T-helper 1 cell treated with Interleukin-12 subunit alpha and Interleukin-12 subunit beta and Interleukin-4 antibody, amounts not matched to agents 30 μg/mL and 1 μg/mL, for 36 hours (primary cell): ENCODE measurements around the gene CPA3.

Source experiments
- H3K27ac Mint-ChIP-seq: one replicate; pipeline ENCODE4 v1.8.0; 2021; ENCODE audit warnings: mild to moderate bottlenecking, mixed read lengths
- H3K27me3 Mint-ChIP-seq: one replicate; pipeline ENCODE4 v1.8.0; 2021; ENCODE audit warnings: low read depth, mixed read lengths
- H3K36me3 Mint-ChIP-seq: one replicate; pipeline ENCODE4 v1.8.0; 2021; ENCODE audit warnings: low read depth, mixed read lengths
- H3K4me1 Mint-ChIP-seq: one replicate; pipeline ENCODE4 v1.8.0; 2021; ENCODE audit warnings: low read depth, mixed read lengths
- H3K4me3 Mint-ChIP-seq: one replicate; pipeline ENCODE4 v1.8.0; 2021; ENCODE audit warnings: mild to moderate bottlenecking, moderate library complexity, mixed read lengths
- H3K9me3 Mint-ChIP-seq: one replicate; pipeline ENCODE4 v1.8.0; 2021; ENCODE audit warnings: mixed read lengths

CPA3 gene

GRCh38 chr3:148880681-148881080 is 15.6 kb downstream of the CPA3 start:
- H3K9me3 Mint-ChIP-seq = no peaks in the 10 kb centered on the region
- H3K27me3 Mint-ChIP-seq = peaks cover 6% of the 10 kb centered on the region
- H3K4me1 Mint-ChIP-seq = no peaks in the 10 kb centered on the region
- H3K36me3 Mint-ChIP-seq = no peaks in the 10 kb centered on the region
- H3K4me3 Mint-ChIP-seq = no peak overlapping the region
- no peak overlapping the region for H3K27ac Mint-ChIP-seq

GRCh38 chr3:148881286-148881685 is 16.2 kb downstream of the CPA3 start:
- H3K36me3 Mint-ChIP-seq = no peaks in the 10 kb centered on the region

GRCh38 chr3:148882288-148882687 is 17.2 kb downstream of the CPA3 start:
- no peaks in the 10 kb centered on the region for H3K4me1 Mint-ChIP-seq
- no peaks in the 10 kb centered on the region for H3K9me3 Mint-ChIP-seq

More at GRCh38 chr3:148881286-148881685, 16.2 kb downstream of the CPA3 start:
- peaks cover 6% of the 10 kb centered on the region for H3K27me3 Mint-ChIP-seq
- H3K9me3 Mint-ChIP-seq = no peaks in the 10 kb centered on the region
- no peaks in the 10 kb centered on the region for H3K4me1 Mint-ChIP-seq
- H3K27ac Mint-ChIP-seq = no peak overlapping the region
- no peak overlapping the region for H3K4me3 Mint-ChIP-seq

DNA sequence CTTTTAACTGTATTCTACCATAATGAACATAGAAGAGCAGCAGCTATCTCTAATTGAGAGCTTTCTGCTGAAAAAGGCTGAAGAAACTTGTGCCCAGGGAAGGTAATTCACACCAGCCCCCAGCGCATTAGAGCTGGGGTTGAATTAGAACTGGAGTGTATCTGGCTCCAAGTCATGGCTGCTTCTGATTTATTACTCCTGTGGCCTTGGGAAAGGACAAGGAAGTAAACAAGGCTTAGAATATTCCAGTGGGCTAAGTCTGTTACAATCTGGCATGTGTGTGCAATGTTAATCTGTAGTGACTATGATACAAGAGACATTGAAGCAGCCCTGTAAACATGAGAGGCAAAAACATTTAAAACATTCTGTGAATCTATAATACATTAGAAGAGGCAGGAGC is 18.1 kb downstream of the CPA3 start:
- Mint-ChIP-seq H3K27ac (no peak overlapping the region), H3K4me3 (no peak overlapping the region), H3K27me3 (peaks cover 6% of the 10 kb centered on the region), H3K4me1 (no peaks in the 10 kb centered on the region), H3K36me3 (no peaks in the 10 kb centered on the region), H3K9me3 (no peaks in the 10 kb centered on the region)

More at GRCh38 chr3:148882288-148882687, 17.2 kb downstream of the CPA3 start:
- Mint-ChIP-seq H3K27me3 (peaks cover 6% of the 10 kb centered on the region), H3K36me3 (no peaks in the 10 kb centered on the region), H3K4me3 (no peak overlapping the region), H3K27ac (no peak overlapping the region)

- no peak overlapping the region for H3K27ac Mint-ChIP-seq
- no peak overlapping the region for H3K4me3 Mint-ChIP-seq
- H3K9me3 Mint-ChIP-seq = no peaks in the 10 kb centered on the region
- H3K4me1 Mint-ChIP-seq = no peaks in the 10 kb centered on the region
- no peaks in the 10 kb centered on the region for H3K36me3 Mint-ChIP-seq
- peaks cover 3% of the 10 kb centered on the region for H3K27me3 Mint-ChIP-seq
Observed at GRCh38 chr3:148884261-148884660, 19.2 kb downstream of the CPA3 start.

- H3K27ac Mint-ChIP-seq = no peak overlapping the region
- no peaks in the 10 kb centered on the region for H3K4me1 Mint-ChIP-seq
- no peaks in the 10 kb centered on the region for H3K27me3 Mint-ChIP-seq
- H3K9me3 Mint-ChIP-seq = no peaks in the 10 kb centered on the region
- H3K36me3 Mint-ChIP-seq = no peaks in the 10 kb centered on the region
- H3K4me3 Mint-ChIP-seq = no peak overlapping the region
Observed at GRCh38 chr3:148889828-148890227, 24.7 kb downstream of the CPA3 start.

GRCh38 chr3:148896062-148896461 is 31.0 kb downstream of the CPA3 start:
- no peak overlapping the region for H3K27ac Mint-ChIP-seq
- H3K4me1 Mint-ChIP-seq = no peaks in the 10 kb centered on the region
- no peaks in the 10 kb centered on the region for H3K36me3 Mint-ChIP-seq
- H3K9me3 Mint-ChIP-seq = no peaks in the 10 kb centered on the region
- no peak overlapping the region for H3K4me3 Mint-ChIP-seq
- peaks cover 4% of the 10 kb centered on the region for H3K27me3 Mint-ChIP-seq

GRCh38 chr3:148901987-148902791 is 37.1 kb downstream of the CPA3 start:
- no peak overlapping the region for H3K4me3 Mint-ChIP-seq
- no peaks in the 10 kb centered on the region for H3K36me3 Mint-ChIP-seq
- H3K27me3 Mint-ChIP-seq = peaks cover 4% of the 10 kb centered on the region
- H3K27ac Mint-ChIP-seq = no peak overlapping the region
- no peaks in the 10 kb centered on the region for H3K9me3 Mint-ChIP-seq
- H3K4me1 Mint-ChIP-seq = no peaks in the 10 kb centered on the region

GRCh38 chr3:148903022-148903442 is 37.9 kb downstream of the CPA3 start:
- Mint-ChIP-seq H3K27me3 (peaks cover 4% of the 10 kb centered on the region), H3K9me3 (no peaks in the 10 kb centered on the region), H3K4me1 (no peaks in the 10 kb centered on the region), H3K27ac (no peak overlapping the region), H3K4me3 (no peak overlapping the region), H3K36me3 (no peaks in the 10 kb centered on the region)

DNA sequence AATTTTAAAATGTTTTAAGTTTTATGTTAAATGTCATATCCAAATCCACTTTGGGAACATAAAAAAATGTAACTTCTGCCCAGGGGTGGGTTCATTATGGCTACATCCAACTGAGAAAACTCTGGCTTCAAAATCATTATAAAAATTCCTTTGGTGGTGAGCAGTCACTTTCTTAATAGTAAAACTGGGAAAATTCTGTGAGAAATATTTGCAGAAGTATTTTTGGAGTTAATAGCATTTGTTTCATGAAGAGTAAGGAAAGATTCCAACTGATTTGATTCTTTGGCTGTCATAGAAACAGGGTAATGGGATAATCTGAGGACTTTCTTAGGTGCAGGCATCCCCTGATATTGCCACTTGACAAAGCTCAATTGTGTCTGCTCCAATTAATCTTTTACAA is 38.8 kb downstream of the CPA3 start:
- Mint-ChIP-seq H3K27ac (no peak overlapping the region), H3K9me3 (no peaks in the 10 kb centered on the region), H3K36me3 (no peaks in the 10 kb centered on the region), H3K4me1 (no peaks in the 10 kb centered on the region), H3K4me3 (no peak overlapping the region), H3K27me3 (peaks cover 4% of the 10 kb centered on the region)

DNA sequence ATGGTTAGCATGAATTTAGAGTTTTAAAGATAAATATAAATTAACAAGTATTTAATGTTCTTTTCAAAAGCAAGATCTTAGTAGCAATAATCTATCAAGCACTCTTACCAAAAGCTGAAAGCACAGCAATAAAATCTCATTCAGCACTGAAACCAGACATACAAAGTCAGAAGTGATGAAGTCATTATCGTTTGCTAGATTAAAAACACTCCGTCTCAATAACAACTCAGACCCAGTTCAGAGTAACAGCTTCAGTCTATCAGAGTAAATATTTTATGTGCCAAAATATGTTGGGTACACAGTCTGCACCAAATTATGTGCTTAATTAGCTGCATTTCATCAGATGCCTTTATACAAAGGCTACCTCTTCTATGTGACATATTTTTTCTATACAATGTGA is 41.6 kb downstream of the CPA3 start:
- Mint-ChIP-seq H3K4me1 (no peaks in the 10 kb centered on the region), H3K9me3 (no peaks in the 10 kb centered on the region), H3K36me3 (no peaks in the 10 kb centered on the region), H3K27ac (no peak overlapping the region), H3K27me3 (peaks cover 4% of the 10 kb centered on the region), H3K4me3 (no peak overlapping the region)

GRCh38 chr3:148911173-148911572 is 46.1 kb downstream of the CPA3 start:
- Mint-ChIP-seq H3K4me3 (no peak overlapping the region), H3K36me3 (no peaks in the 10 kb centered on the region), H3K4me1 (no peaks in the 10 kb centered on the region), H3K27me3 (peaks cover 9% of the 10 kb centered on the region), H3K27ac (no peak overlapping the region), H3K9me3 (no peaks in the 10 kb centered on the region)

DNA sequence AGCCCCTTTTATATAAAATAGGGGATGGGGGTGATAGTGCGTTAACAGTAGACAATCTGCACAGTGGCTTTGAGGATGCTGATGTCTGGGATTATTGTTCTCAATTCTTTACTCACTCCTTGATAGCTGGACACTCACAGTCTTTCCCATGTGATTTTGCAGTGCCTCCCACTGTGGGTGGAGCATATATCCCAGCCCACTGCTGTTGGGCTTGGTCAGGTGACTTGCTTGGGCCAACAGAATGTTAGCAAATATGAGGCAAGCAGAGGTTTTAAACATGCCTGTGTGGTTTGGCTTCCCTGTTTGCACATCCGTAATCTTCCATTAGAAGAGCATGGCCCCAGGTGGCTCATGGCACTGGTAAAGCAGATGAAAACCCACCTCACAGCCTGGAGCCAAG is 46.5 kb downstream of the CPA3 start:
- Mint-ChIP-seq H3K36me3 (no peaks in the 10 kb centered on the region), H3K4me1 (no peaks in the 10 kb centered on the region), H3K4me3 (no peak overlapping the region), H3K9me3 (no peaks in the 10 kb centered on the region), H3K27ac (no peak overlapping the region), H3K27me3 (peaks cover 9% of the 10 kb centered on the region)

DNA sequence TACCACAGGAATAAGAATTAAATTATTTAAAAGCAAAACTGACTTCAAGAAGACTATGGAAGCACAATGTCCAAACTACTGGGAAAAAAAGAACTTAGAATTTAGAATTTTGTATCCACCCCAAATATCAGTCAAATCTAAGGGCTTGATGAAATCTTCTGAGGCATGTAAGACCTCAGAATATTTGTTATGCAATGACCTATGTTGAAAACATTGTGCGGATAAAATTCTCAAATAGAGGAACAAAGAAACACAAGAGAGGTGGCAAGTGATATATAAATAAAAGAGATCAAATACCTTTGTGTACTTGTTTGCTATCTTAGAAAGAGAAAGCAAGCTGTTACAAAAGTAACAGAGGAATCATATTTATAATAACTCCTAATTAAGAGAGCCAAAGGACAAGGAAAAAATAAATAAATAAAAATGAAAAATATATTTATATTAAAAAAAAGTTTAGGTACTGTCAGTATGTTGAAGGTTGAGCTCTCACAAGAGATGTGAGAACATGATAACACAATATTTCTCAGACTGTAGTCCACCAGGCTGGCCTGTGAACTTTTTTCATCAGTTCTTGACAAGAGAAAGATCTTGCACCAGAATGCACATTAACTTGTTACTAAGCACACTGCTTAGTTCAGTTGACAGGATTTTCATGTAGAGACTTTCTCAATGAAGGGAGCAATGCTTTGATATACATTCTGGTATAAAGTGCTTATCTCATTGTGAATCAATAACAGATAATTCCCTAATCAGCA is 50.0 kb downstream of the CPA3 start:
- no peak overlapping the region for H3K27ac Mint-ChIP-seq
- no peaks in the 10 kb centered on the region for H3K4me1 Mint-ChIP-seq
- H3K9me3 Mint-ChIP-seq = no peaks in the 10 kb centered on the region
- no peak overlapping the region for H3K4me3 Mint-ChIP-seq
- no peaks in the 10 kb centered on the region for H3K36me3 Mint-ChIP-seq
- H3K27me3 Mint-ChIP-seq = peaks cover 9% of the 10 kb centered on the region

GRCh38 chr3:148916132-148916531 is 51.0 kb downstream of the CPA3 start:
- H3K4me1 Mint-ChIP-seq = no peaks in the 10 kb centered on the region
- H3K4me3 Mint-ChIP-seq = no peak overlapping the region
- no peaks in the 10 kb centered on the region for H3K9me3 Mint-ChIP-seq
- H3K36me3 Mint-ChIP-seq = no peaks in the 10 kb centered on the region
- no peak overlapping the region for H3K27ac Mint-ChIP-seq
- H3K27me3 Mint-ChIP-seq = peaks cover 9% of the 10 kb centered on the region
